T47D (cell line): Measurements from ENCODE around the gene KLHL12.

Experiments used
- DNase-seq, 2 experiments: peaks; one replicate each; pipeline versions ENCODE4 v3.0.0 to v3.0.0-alpha.2; 2011 to 2012; ENCODE audit warnings: low read depth in 1 of 2, low spot score in 1 of 2
- JUND ChIP-seq: IDR thresholded peaks from 2 replicates; pipeline ENCODE4 v1.6.1; 2012; ENCODE audit warnings: low read depth
- in situ Hi-C: cut with HindIII; loops from 2 replicates; pipeline ENCODE4 v1.10.0; 2016; ENCODE audit warnings: low sequenced_read_pairs, low pct_unique_long_range_greater_than_20kb

Gene KLHL12

DNA sequence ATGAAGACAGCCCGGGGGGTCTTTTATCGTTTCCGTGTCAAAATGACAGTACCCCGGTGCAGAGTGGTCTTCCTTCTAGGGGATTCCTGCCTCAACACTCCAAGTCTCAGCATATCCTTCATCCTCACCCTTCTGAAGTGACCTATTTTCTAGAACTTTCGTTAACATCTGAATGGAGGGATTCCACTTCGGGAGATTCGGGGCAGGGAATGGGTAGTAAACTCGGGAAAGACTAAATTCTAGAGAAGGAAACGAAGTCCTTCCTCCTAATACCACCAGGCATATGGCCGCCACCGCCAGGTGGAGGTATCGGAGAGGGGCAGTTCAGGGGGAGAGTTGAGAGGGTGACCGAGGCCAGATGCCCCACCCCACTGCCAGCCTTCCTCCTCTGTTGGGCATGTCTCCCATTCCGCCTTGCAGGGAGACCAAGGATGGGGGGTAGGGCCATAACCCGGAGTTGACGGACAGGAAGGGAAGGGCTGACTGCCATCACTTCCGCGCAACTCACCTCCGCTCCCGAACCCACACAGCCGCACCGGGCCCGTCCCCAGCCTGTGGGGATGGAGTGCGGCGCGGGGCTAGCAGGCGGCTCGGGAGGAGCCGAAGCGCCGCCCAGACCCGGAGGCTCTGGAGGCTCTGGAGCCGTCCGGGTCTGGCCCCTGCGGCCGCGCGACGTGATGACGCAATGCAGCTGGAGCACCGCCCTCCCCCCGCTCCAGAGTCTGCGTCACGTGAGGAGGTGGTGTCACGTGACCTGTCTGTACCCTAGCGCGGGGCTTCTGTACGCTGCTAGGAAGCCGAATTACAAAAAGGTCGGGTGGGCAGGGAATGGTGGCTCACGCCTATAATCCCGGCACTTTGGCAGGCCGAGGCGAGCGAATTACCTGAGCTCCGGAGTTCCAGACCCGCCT lies at the start of gene KLHL12:
KLHL12 (minus strand) TSS at position 654 of the 911 bp plus-strand sequence. CDS start 2,072 bp downstream, outside the sequence.
- TF ChIP-seq JUND: no peak
- DNase-seq: peak; percentile 93 to 99
- in situ Hi-C loops: no loop called here

DNA sequence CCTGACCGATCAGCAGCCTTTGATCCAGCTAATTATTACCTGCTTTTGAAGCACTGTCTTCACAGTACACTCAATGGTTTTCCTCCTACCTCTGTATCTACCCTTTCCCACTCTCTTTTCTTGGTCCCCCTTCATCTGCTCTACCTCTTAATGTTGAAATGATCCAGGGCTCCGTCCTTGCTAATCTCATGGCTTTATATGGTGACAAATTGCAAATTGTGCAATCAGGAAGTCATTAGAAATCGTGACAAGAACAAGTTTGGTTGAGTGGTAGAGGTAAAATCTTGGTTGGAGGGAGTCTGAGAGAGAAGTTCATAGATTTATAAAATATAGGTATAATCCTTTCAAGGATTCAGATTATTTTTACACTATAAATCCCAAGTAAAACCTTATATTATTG lies 49.6 kb upstream of the KLHL12 start:
- in situ Hi-C loops: no loop called here
- TF ChIP-seq JUND: no peak
- DNase-seq: no peak

DNA sequence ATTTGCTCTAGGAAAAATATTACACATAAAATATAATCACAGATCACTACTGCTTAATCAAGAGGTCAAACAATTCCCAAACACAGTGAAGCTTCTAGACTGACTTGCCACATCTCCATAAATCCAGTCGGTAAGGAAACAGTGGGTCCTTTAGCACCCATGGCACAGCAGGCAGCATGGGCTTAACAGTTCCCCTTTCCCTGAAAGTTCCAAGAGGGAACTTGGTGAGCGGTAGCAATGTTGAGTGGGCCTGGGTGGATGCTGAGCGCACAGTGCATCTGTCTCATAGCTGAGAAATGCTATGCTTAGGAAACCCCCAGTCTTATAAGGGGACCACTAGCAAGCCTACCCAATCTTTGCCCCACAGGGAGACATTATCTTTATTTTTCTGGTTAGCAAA lies 47.8 kb upstream of the KLHL12 start:
- no peak for DNase-seq
- in situ Hi-C loops: no loop called here
- no peak for TF ChIP-seq JUND

DNA sequence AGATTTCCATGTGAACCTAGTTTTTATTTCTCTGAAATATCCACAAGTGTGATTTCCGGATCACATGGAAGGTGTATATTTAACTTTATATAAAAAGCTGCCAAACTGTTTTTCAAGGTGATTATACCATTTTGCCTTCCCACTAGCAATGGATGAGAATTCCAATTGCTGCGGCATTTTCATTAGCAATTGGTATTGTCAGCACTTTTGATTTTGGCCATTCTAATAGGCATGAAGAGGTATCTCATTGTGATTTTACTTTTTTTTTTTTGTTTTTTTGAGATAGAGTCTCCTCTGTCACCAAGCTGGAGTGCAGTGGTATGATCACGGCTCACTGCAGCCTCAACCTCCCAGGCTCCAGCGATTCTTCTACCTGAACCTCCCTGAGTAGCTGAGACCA lies 45.0 kb upstream of the KLHL12 start:
- no peak for DNase-seq
- in situ Hi-C loops: no loop called here
- no peak for TF ChIP-seq JUND

DNA sequence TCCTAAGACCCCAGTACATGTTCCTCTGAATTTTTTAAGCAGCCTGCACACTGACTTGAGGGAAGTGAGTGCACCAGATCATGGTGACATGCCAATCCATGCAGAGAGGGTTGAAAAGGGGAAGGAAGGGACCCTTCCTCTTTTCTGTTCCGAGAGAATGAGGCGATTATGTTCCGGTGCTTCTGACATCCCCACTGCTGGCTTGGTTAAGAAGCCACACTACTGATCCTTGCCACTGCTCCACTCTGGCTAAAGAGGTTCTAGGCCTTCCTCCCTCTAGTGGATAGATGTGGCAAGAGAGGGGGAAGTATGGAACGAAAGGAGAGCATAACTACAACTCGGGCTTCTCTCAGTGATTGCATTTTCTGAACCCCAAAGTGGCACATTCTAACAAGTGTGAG lies 41.9 kb upstream of the KLHL12 start:
- no peak for TF ChIP-seq JUND
- DNase-seq: peak; percentile 86 to 90
- in situ Hi-C loops: no loop called here

DNA sequence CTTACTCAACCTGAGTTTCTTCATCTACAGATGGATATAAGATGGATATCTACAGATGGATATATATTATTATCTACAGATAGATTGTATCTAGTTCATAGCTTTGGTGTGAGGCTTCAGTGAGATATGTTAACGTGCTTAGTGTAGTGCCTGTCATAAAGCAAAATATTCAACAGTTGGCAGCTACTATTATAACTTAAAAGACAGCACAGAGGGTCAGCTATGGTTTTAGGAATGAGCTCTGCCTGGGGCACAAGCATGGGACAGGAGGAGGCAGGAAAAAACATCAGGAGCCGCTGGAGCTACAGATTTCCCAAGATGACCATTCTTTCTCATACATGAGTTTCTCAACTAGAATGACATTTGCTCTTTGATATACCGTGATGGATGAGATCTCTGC lies 41.3 kb upstream of the KLHL12 start:
- DNase-seq: no peak
- in situ Hi-C loops: no loop called here
- TF ChIP-seq JUND: no peak

DNA sequence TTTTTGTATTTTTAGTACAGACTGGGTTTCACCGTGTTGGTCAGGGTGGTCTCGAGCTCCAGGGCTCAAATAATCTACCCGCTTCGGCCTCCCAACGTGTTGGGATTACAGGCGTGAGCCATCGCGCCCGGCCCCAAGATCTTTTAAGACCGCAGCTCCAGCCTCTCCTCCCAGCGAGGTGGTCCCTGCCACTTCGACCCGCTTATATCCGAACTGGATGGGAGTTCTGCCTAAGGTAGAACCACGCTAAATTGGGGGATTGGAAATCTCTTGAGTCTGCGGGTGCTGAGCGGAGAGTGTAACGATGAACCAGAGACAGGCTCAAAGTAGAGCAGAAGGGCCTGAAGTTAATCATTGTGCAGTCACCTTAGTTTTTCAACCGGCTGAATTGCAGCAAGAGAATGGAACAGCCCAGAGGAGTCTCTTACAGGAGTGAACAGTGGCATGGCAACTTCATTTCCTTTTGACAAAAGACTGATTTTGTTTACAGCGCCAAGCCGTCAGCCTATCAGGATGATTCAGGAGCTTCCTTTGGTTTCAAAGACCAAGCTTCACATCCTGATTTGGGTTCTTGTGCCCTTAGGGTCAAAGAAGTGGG lies 40.7 kb upstream of the KLHL12 start:
- no peak for DNase-seq
- no peak for TF ChIP-seq JUND
- in situ Hi-C loops: no loop called here

DNA sequence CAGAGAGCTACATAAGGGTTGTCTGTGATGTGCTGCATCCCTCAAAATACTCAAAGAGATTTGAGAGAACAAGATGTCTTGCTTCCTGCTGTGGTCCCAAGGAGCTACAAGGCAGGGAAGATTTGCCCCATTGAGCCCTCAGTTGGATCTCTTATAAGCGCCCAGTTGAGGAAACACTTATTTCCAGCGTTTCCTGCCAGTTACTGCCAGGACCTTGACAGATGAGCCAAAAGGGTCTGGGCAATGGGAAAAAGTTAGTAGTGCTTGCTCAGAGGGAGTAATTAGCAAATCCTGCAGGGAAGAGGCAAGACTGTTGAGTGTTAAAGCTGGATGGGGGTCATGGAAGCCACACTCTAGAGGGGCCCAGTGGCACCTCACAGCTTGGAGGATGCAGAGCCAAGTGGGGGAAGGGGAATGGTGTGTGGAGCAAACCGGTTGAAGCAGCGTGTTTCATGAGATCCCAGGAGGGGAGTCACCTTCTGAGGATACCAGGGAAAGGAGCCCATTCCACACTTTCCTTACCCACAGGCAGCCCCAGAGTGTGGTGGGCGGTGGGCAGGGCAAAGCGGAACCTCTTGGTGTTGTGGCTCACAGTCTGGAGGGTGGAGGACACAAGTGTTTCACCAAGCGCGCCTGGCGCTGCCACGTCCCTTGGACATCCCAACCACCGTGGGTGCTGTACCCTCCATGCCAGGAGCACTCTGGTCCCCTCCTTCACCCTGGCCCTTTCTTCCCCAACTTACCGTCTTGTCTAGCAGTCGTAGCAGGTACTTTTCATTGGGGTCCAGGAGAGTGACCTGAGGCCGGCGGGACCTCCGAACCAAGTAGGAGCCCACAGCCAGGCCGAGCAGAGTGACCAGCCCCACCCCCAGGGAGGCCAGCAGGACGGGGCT lies 39.2 kb upstream of the KLHL12 start:
- in situ Hi-C loops: no loop called here
- DNase-seq: no peak
- no peak for TF ChIP-seq JUND

DNA sequence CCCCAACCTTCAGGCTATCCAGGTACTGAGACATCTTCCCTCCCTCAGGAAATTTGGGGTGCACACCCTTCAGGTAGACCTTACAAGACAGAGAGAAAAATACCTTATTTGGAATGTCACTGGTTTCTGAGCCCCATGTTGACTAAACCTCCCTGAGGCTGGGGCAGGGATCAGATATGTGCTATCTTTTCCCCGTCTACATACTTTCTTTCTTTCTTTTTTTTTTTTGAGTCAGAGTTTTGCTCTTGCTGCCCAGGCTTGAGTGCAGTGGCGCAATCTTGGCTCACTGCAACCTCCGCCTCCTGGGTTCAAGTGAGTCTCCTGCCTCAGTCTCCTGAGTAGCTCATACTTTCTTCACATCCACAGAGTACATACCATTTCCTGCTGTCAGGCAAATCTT lies 38.4 kb upstream of the KLHL12 start:
- in situ Hi-C loops: no loop called here
- no peak for DNase-seq
- TF ChIP-seq JUND: no peak

DNA sequence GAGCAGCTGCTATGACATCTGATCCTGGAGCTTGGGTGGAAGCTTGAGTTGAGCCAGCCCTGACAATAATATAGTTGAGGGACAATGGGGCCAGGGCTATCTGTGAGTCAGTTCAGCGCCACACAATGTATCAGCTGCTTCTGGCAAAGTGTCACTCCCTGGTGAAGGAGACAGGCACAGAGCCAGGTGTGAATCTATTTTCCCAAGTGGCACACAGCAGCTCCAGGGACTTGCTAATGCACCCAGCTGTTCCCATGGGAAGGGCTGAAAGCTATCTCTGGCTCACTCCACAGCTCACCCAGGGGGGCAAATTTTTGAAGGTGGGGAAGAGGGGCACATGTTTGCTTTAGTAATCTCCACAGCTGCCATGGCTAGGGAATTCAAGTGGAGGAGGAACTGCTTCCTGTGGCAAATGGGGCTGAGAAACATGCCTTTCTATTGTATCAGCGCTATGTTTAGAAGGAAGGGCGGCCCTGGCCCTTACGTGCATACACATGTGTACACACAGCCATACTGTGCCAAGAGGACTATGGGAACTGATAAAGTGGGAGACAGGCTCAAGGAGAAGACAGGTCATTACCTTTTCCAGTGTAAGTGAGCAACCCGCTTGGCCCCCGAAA lies 37.9 kb upstream of the KLHL12 start:
- in situ Hi-C loops: no loop called here
- TF ChIP-seq JUND: no peak
- no peak for DNase-seq

DNA sequence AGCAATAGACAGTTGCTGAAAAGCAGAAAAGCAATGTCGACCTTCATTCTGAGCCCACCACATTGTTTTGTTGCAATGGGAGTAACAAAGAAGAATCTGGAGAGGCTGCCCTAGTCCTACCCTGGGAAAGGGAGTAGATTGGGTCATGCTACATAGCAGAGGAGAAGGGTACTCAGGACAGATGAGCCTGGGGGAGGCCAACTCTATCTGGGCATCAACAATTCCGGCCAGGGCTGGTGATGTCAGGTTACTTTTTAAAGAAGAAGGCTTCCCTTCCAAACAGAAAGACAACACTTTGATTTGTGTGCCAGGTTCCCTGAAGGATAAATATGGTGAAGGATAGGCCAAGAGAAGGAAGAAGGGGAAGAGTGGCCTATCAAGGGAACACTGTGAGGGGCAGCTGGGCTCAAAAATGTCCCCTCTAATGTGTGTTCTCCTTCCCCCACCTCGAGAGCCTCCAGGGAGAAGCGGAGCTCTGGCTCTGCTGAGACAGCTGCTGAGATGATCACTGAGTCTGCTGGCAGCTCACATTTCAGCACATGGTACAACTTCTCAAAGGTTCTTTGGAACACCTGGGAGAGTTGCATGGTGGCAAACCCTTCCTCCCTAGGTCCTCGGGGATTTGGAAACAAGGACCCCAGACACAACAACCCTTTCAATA lies 34.3 kb upstream of the KLHL12 start:
- in situ Hi-C loops: no loop called here
- TF ChIP-seq JUND: no peak

DNA sequence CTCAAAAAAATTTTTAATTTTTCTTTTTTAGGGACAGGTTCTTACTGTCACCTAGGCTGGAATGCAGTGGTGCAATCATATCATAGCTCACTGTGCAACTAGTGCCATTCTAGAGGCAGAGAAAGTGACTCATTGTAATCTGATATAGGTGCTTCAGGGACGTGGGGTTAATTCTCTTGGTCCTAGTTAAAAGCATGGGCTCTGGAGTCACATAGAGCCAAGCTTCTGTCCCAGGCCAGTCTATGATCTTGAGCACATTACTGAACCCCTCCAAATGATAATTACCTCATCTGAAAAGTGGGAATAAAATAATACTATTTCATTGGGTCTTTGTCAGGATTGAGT lies 32.2 kb upstream of the KLHL12 start:
- in situ Hi-C loops: no loop called here
- DNase-seq: no peak
- TF ChIP-seq JUND: no peak

More for the DNA sequence above, 34.3 kb upstream of the KLHL12 start:
- no peak for DNase-seq
